Spleen (tissue), 11 donors: ENCODE measurements around the gene PHACTR1. TPM values are rescaled to one million over a fixed set of nuclear protein-coding genes. Genes with fewer than 3 reads are reported as not detected.
A peak's percentile ranks its signal among the peaks of the same experiment; 100 is the strongest.

ENCODE experiments used
- DNase-seq: peaks from one replicate; pipeline ENCODE4 v3.0.0-alpha.2; 2020
- H3K27ac ChIP-seq, 8 donors: fragments of 200-600 bp; sonication (generic) in 7 of 8; 1 replicate in 4 of 8; 2 replicates in 4 of 8; pipeline versions ENCODE4 v1.5.0 to v1.8.0; 2016 to 2021; ENCODE audit warnings: inconsistent platforms in 4 of 8, mild to moderate bottlenecking in 4 of 8, moderate library complexity in 1 of 8
- H3K27me3 ChIP-seq, 7 donors: fragments of 200-600 bp; sonication (generic) in 6 of 7; replicated peaks in 1 of 7; 1 replicate in 4 of 7; 2 replicates in 3 of 7; pipeline versions ENCODE4 v1.5.0 to v1.8.0; 2016 to 2021; ENCODE audit warnings: inconsistent platforms in 3 of 7, mild to moderate bottlenecking in 1 of 7
- H3K36me3 ChIP-seq, 6 donors: fragments of 200-600 bp; sonication (generic) in 5 of 6; 1 replicate in 4 of 6; 2 replicates in 2 of 6; pipeline versions ENCODE4 v1.5.0 to v1.8.0; 2016 to 2021; ENCODE audit warnings: inconsistent platforms in 2 of 6
- H3K4me1 ChIP-seq, 6 donors: fragments of 200-600 bp; sonication (generic) in 5 of 6; 1 replicate in 3 of 6; 2 replicates in 3 of 6; pipeline versions ENCODE4 v1.5.0 to v1.8.0; 2016 to 2021; ENCODE audit warnings: inconsistent platforms in 3 of 6
- H3K4me3 ChIP-seq, 8 donors: fragments of 200-600 bp; sonication (generic) in 7 of 8; 1 replicate in 4 of 8; 2 replicates in 4 of 8; pipeline versions ENCODE4 v1.5.0 to v1.8.0; 2016 to 2021; ENCODE audit warnings: inconsistent platforms in 4 of 8, mild to moderate bottlenecking in 4 of 8, moderate library complexity in 2 of 8
- H3K9me3 ChIP-seq, 8 donors: fragments of 200-600 bp; sonication (generic) in 7 of 8; 1 replicate in 4 of 8; 2 replicates in 4 of 8; pipeline versions ENCODE4 v1.5.0 to v1.8.0; 2016 to 2021; ENCODE audit warnings: inconsistent platforms in 4 of 8
- CTCF ChIP-seq, 11 experiments: fragments of 200-600 bp in 7 of 11; fragments of 450-650 bp in 4 of 11; sonication (generic) in 4 of 11; IDR thresholded peaks in 8 of 11; conservative IDR thresholded peaks in 3 of 11; 1 replicate in 7 of 11; 2 replicates in 4 of 11; pipeline versions ENCODE4 v1.4.0 to v1.8.0; 2016 to 2021; ENCODE audit warnings: antibody characterized with exemption in 11 of 11, inconsistent platforms in 4 of 11, mild to moderate bottlenecking in 1 of 11
- POLR2A ChIP-seq, 3 donors: fragments of 450-650 bp; IDR thresholded peaks; one replicate each; pipeline ENCODE4 v1.5.1; 2017; ENCODE audit warnings: antibody characterized with exemption in 3 of 3, mild to moderate bottlenecking in 1 of 3
- POLR2AphosphoS5 ChIP-seq, 3 donors: sonication (generic); formaldehyde crosslinking; IDR thresholded peaks; one replicate each; pipeline ENCODE4 v1.5.1; 2017; ENCODE audit warnings: antibody characterized with exemption in 3 of 3
- WGBS, 5 donors: extraction: QIAGEN DNeasy Blood & Tissue Kit in 3 of 5; methylation state at CpG; one replicate each; pipeline versions ENCODE4 v1.1.5 to v1.1.7; 2013 to 2018; 5-methylcytosine and 5-hydroxymethylcytosine counted together
- intact Hi-C: fragments of 100-400 bp; cut with DNase I; formaldehyde crosslinking; loops from one replicate; pipeline ENCODE4 v1.15.0; 2023; ENCODE audit warnings: low total_unique reads
- polyA plus RNA-seq, 3 donors: library from polyadenylated mRNA; stranded (reverse); fragments of 200-250 nt; gene quantifications; one replicate each; pipeline ENCODE4 v1.2.1, GENCODE V29; 2013
- total RNA-seq, 7 donors: library from RNA; depleted of rRNA in 3 of 7; stranded (reverse); fragments of >200 nt in 3 of 7; fragmentation: NEBNext Ultra II Directional in 4 of 7; extraction: Animal tissue kit (Norgen Biotek cat#: 25700) in 4 of 7; gene quantifications; one replicate each; pipeline versions ENCODE4 v1.1.0 to v1.2.1, GENCODE V29; 2016 to 2021
- donor health status: healthy with polysubstance abuse.
- donor health status: DM: no; HTN: no; CAD: no; lungs with moderate emphysema.
- donor health status: DM: no; HTN: no; CAD: no.
- donor health status: Bipolar disorder and iron deficiency.
- donor health status: healthy.
- donor health status: DM: no; HTN: no; CAD: no.
- donor health status: DM: yes; HTN: yes; CAD: no.

PHACTR1 gene
- total and polyA plus RNA-seq, 10 donors, result 8.5 to 45.3 (median 30.8) TPM

DNA sequence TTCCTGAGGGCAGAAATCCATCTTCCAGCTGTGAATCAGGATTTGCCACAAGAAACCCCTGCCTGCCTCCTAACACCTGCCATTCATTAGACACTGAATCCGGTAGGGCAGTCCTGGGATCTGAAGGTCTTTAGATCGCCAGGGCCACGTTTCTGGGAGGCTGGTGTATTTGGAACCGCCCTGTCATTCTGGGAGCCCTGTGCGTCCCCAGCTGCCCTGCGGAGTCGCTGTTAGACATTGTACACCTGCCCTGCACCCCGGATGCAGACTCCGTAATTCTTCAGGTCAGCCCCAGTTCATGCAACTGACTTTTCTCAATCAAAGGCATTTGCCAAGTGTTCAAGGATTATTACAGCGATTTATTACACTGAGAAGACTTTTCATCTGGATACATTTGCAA, 418.6 kb downstream of the PHACTR1 start:
- TF ChIP-seq POLR2A (IDR thresholded peaks at IDR 0.05), result no peak
- TF ChIP-seq CTCF (IDR thresholded peaks at IDR 0.05 in 8 of 11, conservative IDR thresholded peaks at IDR 0.05 in 3 of 11), result no peak
- no peak for TF ChIP-seq POLR2AphosphoS5 (IDR thresholded peaks at IDR 0.05)
- Histone ChIP-seq H3K36me3 (no peaks in the 10 kb centered on the region), H3K4me1 (peaks cover 0 to 6% (median 0%) of the 10 kb centered on the region in 6 donors), H3K27ac (no peak overlapping the region), H3K27me3 (no peaks in the 10 kb centered on the region), H3K4me3 (no peak overlapping the region), H3K9me3 (peaks cover 0 to 3% (median 0%) of the 10 kb centered on the region in 8 donors)
- 91 to 94% (median 92%) methylated on average over 10 of the region's 10 CpGs for WGBS, 5 donors
- intact Hi-C loops, result no loop called here
- DNase-seq, result no peak

DNA sequence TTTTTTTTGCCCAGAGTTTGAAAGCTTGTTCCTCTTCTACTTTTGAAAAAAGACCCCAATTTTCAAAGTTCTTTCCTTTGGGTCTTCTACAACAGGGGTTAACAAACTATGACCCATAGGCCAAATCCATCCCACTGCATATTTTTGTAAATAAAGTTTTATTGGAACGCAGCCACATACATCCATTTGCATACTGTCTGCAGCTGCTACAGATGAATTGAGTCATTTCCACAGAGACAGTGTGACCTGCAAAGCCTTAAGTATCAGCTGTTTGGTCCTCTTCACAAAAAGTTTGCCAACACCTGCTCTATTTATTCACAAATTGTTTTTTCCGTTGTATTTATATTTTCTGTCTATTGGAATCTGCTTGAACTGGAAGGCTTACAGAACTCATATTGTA, 422.6 kb downstream of the PHACTR1 start:
- intact Hi-C loops, result no loop called here
- no peaks in the 10 kb centered on the region for H3K36me3 ChIP-seq
- WGBS, 5 donors, result 84 to 94% (median 88%) methylated on average over 2 of the region's 2 CpGs

DNA sequence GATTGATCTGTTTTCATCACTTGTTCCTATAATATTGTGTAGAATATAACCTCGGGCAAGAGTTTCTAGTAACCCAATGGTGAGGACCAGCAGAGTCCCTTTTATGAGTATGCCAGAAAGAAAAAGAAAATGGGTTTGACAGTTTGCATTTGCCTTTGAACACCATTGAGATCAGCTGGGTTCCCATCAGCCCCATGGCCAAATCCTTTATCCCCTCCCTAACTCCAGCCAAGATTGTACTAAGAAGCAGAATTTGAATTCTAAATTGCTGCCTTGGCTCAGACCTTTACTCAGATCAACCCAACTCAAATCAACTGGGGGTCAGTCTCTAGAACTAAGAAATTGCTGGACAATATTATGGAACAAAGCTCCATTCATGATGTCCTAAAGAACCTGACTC, 424.4 kb downstream of the PHACTR1 start:
- peak overlapping the region in 3 of 8 donors; percentile 0 to 24 (median 10) for H3K27ac ChIP-seq
- H3K4me3 ChIP-seq, result no peak overlapping the region
- H3K36me3 ChIP-seq, result no peaks in the 10 kb centered on the region
- H3K27me3 ChIP-seq, result no peaks in the 10 kb centered on the region
- TF ChIP-seq POLR2AphosphoS5 (IDR thresholded peaks at IDR 0.05) (no peak), CTCF (IDR thresholded peaks at IDR 0.05 in 8 of 11, conservative IDR thresholded peaks at IDR 0.05 in 3 of 11) (no peak), POLR2A (IDR thresholded peaks at IDR 0.05) (no peak)
- DNase-seq, result no peak
- WGBS, 5 donors, result 69 to 85% (median 79%) methylated on average over 1 of the region's 1 CpG
- H3K4me1 ChIP-seq, result peaks cover 0 to 14% (median 3%) of the 10 kb centered on the region in 6 donors
- H3K9me3 ChIP-seq, result no peaks in the 10 kb centered on the region
- intact Hi-C loops, result no loop called here

More for the DNA sequence above, 422.6 kb downstream of the PHACTR1 start:
- Histone ChIP-seq H3K4me3 (no peak overlapping the region), H3K27ac (no peak overlapping the region), H3K4me1 (peaks cover 0 to 14% (median 3%) of the 10 kb centered on the region in 6 donors), H3K27me3 (no peaks in the 10 kb centered on the region), H3K9me3 (peaks cover 0 to under 1% (median 0%) of the 10 kb centered on the region in 8 donors)
- TF ChIP-seq POLR2AphosphoS5 (IDR thresholded peaks at IDR 0.05) (no peak), CTCF (IDR thresholded peaks at IDR 0.05 in 8 of 11, conservative IDR thresholded peaks at IDR 0.05 in 3 of 11) (no peak), POLR2A (IDR thresholded peaks at IDR 0.05) (no peak)
- no peak for DNase-seq

GRCh38 chr6:13141387-13141786, 424.8 kb downstream of the PHACTR1 start:
- 16 to 35% (median 27%) methylated on average over 7 of the region's 7 CpGs for WGBS, 5 donors
- intact Hi-C loops, result no loop called here
- H3K27ac ChIP-seq, result peak overlapping the region in 3 of 8 donors; percentile 0 to 24 (median 10)
- H3K9me3 ChIP-seq, result no peaks in the 10 kb centered on the region
- H3K27me3 ChIP-seq, result no peaks in the 10 kb centered on the region
- H3K4me1 ChIP-seq, result peaks cover 0 to 14% (median 3%) of the 10 kb centered on the region in 6 donors
- TF ChIP-seq POLR2A (IDR thresholded peaks at IDR 0.05) (no peak), CTCF (IDR thresholded peaks at IDR 0.05 in 8 of 11, conservative IDR thresholded peaks at IDR 0.05 in 3 of 11) (no peak)
- H3K36me3 ChIP-seq, result no peaks in the 10 kb centered on the region
- H3K4me3 ChIP-seq, result no peak overlapping the region
- DNase-seq, result no peak
